Measurements from ENCODE around the gene C11orf42.

- TF ChIP-seq CTCF (conservative IDR thresholded peaks at IDR 0.05): no peak
- TF ChIP-seq ZFX (IDR thresholded peaks at IDR 0.05): no peak
Observed at GRCh38 chr11:6200975-6201374, 4.4 kb upstream of the C11orf42 start.
